KMS-11 (cell line): Measurements from ENCODE around the gene BRD3OS.
A peak's percentile ranks its signal among the peaks of the same experiment; 100 is the strongest.

Experiments
- H2AFZ ChIP-seq: fragments of 200-600 bp; sonication (generic); 2 replicates; pipeline ENCODE4 v1.6.1; 2016; ENCODE audit warnings: antibody characterized with exemption, mixed run types, low read depth
- H3K27ac ChIP-seq: fragments of 200-600 bp; sonication (generic); 2 replicates; pipeline ENCODE4 v1.6.1; 2016; ENCODE audit warnings: mild to moderate bottlenecking, mixed run types
- H3K27me3 ChIP-seq: fragments of 200-600 bp; sonication (generic); 2 replicates; pipeline ENCODE4 v1.6.1; 2017; ENCODE audit warnings: mild to moderate bottlenecking, low read depth, mixed run types, moderate library complexity; ENCODE audit not compliant: insufficient read depth
- H3K36me3 ChIP-seq: fragments of 200-600 bp; sonication (generic); 2 replicates; pipeline ENCODE4 v1.6.1; 2017; ENCODE audit warnings: mild to moderate bottlenecking, mixed run types; ENCODE audit not compliant: insufficient read depth
- H3K4me1 ChIP-seq: fragments of 200-600 bp; sonication (generic); 2 replicates; pipeline ENCODE4 v1.6.1; 2016; ENCODE audit warnings: mild to moderate bottlenecking, low read depth, mixed run types; ENCODE audit not compliant: poor library complexity, severe bottlenecking
- H3K4me2 ChIP-seq: fragments of 200-600 bp; sonication (generic); 2 replicates; pipeline ENCODE4 v1.7.0; 2016; ENCODE audit warnings: mild to moderate bottlenecking, mixed run types
- H3K4me3 ChIP-seq: fragments of 200-600 bp; sonication (generic); IDR thresholded peaks from 2 replicates; pipeline ENCODE4 v1.6.1; 2017; ENCODE audit warnings: low read depth, low read length, mixed read lengths; ENCODE audit not compliant: insufficient read depth
- H3K79me2 ChIP-seq: fragments of 200-600 bp; sonication (generic); 2 replicates; pipeline ENCODE4 v1.6.1; 2016; ENCODE audit warnings: low read depth, mixed run types; ENCODE audit not compliant: insufficient read depth
- H3K9ac ChIP-seq: fragments of 200-600 bp; sonication (generic); 2 replicates; pipeline ENCODE4 v1.6.1; 2016; ENCODE audit warnings: mild to moderate bottlenecking, mixed run types
- H4K20me1 ChIP-seq: fragments of 200-600 bp; sonication (generic); 2 replicates; pipeline ENCODE4 v1.6.1; 2016; ENCODE audit warnings: mild to moderate bottlenecking, mixed run types; ENCODE audit not compliant: insufficient read depth
- TF ChIP-seq, protein P1 (sequence below): fragments of 200-600 bp; sonication (generic); conservative IDR thresholded peaks from 2 replicates; pipeline ENCODE4 v1.6.1; 2017; ENCODE audit warnings: low read depth, mild to moderate bottlenecking, antibody characterized with exemption, low read length, moderate library complexity, mixed read lengths

The BRD3OS gene

DNA sequence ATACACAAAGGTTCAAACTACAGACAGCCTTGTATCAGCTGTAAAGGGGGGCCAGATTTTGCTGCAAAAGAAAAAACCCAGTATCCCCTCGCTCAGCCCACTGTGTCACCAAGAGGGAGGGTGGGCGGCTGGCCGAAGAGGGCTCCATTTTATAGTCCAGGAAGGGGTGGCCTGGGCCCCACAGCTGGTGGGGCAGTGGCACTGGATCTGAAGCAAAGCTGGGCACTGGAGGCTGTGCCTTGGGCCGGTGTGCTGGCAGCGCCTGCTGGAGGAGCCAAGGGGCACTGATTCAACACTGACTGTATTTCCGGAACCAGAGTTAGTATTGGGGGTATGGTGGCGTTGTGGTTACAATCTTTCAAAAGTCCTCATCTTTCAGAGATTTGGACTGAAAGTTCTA lies 33.4 kb downstream of the BRD3OS start:
- TF ChIP-seq, protein P1, sequence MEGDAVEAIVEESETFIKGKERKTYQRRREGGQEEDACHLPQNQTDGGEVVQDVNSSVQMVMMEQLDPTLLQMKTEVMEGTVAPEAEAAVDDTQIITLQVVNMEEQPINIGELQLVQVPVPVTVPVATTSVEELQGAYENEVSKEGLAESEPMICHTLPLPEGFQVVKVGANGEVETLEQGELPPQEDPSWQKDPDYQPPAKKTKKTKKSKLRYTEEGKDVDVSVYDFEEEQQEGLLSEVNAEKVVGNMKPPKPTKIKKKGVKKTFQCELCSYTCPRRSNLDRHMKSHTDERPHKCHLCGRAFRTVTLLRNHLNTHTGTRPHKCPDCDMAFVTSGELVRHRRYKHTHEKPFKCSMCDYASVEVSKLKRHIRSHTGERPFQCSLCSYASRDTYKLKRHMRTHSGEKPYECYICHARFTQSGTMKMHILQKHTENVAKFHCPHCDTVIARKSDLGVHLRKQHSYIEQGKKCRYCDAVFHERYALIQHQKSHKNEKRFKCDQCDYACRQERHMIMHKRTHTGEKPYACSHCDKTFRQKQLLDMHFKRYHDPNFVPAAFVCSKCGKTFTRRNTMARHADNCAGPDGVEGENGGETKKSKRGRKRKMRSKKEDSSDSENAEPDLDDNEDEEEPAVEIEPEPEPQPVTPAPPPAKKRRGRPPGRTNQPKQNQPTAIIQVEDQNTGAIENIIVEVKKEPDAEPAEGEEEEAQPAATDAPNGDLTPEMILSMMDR, result no peak
- Histone ChIP-seq H3K9ac (no peak overlapping the region), H3K27me3 (no peaks in the 10 kb centered on the region; the same call in 1 of the 2 replicates), H3K4me2 (no peak overlapping the region), H3K4me3 (no peak overlapping the region), H3K79me2 (no peaks in the 10 kb centered on the region), H3K27ac (no peak overlapping the region), H4K20me1 (peaks cover 3% of the 10 kb centered on the region; the same call in 1 of the 2 replicates), H2AFZ (no peak overlapping the region), H3K4me1 (peaks cover 53% of the 10 kb centered on the region), H3K36me3 (no peaks in the 10 kb centered on the region)

DNA sequence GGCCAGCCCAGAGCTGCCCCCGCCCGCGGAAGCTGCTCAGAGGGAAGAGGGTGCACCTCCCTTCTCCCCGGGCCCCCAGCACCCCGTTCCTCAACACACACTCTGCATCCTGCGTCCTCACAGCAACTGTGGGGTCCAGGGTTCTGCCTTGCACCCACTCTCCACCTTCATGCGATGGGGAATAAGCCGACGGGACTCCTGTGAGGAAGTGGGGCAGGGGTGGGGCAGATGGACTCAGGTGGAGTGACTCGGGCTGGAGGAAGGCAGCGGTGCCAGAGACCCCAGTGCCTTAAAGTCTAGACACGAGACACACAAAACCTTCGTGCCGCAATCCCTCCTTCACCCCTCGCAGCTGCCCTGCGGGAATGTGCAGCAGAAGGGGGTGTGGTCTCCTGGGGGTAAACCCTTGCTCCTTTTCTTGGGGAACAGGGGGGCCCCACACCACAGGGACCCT lies 33.9 kb downstream of the BRD3OS start:
- Histone ChIP-seq H3K27ac (no peak overlapping the region), H3K9ac (no peak overlapping the region), H4K20me1 (peaks cover 3% of the 10 kb centered on the region; the same call in 1 of the 2 replicates), H2AFZ (no peak overlapping the region), H3K27me3 (no peaks in the 10 kb centered on the region; the same call in 1 of the 2 replicates), H3K4me3 (no peak overlapping the region), H3K79me2 (no peaks in the 10 kb centered on the region), H3K4me1 (peaks cover 53% of the 10 kb centered on the region), H3K4me2 (peak overlapping the region; percentile 72), H3K36me3 (no peaks in the 10 kb centered on the region)
- TF ChIP-seq, protein P1, result no peak

DNA sequence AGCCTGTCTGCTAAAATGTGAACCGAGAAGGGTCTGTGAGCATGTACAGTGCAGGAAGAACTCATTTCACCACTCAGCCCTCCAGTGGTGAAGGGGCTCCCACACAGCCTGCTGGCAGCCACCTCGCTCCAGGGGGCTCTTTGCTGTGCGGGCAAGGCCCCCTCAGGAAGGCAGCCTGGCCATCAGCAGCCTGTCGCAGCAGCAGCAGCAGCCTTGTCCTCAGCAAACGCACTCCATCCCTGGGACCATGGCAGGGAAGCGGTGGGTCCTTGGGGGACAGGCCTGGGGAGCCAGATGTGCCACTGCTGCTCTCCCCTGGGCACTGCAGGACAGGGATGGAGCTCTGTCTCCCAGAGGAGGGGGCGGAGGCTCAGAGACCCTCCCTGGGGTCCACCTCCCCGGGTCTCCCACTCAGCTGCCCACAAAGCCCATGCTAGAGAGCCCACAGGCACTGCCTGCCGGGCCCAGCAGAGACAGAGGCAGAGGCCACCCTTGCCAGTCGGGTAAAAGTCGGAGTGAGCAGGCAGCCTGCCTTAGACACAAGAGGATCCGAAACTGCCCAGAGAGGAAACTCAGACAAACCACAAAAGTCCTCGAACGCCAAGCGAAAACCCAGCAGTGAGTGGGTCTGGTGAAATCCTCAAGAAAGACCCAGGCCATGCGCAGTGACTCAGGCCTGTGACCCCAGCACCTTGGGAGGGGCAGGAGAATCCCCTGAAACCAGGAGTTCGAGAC lies 34.5 kb downstream of the BRD3OS start:
- Histone ChIP-seq H4K20me1 (peaks cover 3% of the 10 kb centered on the region; the same call in 1 of the 2 replicates), H3K36me3 (no peaks in the 10 kb centered on the region), H3K9ac (no peak overlapping the region), H3K4me3 (no peak overlapping the region), H3K79me2 (no peaks in the 10 kb centered on the region), H3K4me2 (peak overlapping the region; percentile 72), H3K27ac (no peak overlapping the region; the same call in 1 of the 2 replicates), H3K27me3 (no peaks in the 10 kb centered on the region; the same call in 1 of the 2 replicates), H3K4me1 (peaks cover 53% of the 10 kb centered on the region), H2AFZ (no peak overlapping the region)
- TF ChIP-seq, protein P1, result no peak

DNA sequence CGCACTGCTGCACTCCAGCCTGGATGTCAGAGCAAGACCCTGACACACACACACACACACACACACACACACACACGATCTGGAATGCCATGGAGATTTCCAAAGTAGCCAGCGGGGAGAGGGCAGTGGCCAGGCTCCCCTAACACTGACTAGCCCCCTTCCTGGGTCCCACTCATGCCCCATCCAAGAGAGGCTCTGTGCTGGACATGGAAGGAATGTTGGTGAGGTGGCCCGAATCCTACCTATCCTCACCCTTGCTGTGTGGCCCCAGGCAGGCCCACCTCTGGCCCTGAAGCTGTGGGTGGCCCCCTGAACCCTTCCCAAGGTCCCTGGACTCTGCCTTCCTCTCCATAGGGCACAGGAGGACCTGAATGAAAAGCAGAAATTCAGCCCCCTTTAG lies 35.3 kb downstream of the BRD3OS start:
- peak overlapping the region; percentile 72; the same call in 1 of the 2 replicates for H3K4me2 ChIP-seq
- H2AFZ ChIP-seq, result no peak overlapping the region
- no peaks in the 10 kb centered on the region for H3K79me2 ChIP-seq
- H3K27me3 ChIP-seq, result no peaks in the 10 kb centered on the region; the same call in 1 of the 2 replicates
- no peak overlapping the region for H3K9ac ChIP-seq
- TF ChIP-seq, protein P1, result no peak
- peaks cover 51% of the 10 kb centered on the region for H3K4me1 ChIP-seq
- H3K27ac ChIP-seq, result no peak overlapping the region
- peaks cover 3% of the 10 kb centered on the region; the same call in 1 of the 2 replicates for H4K20me1 ChIP-seq
- no peak overlapping the region for H3K4me3 ChIP-seq
- H3K36me3 ChIP-seq, result no peaks in the 10 kb centered on the region
